ENCODE results near the gene CFAP57.

Gene CFAP57

GRCh38 chr1:43233631-43234030, 61.5 kb downstream of the CFAP57 start:
- TF ChIP-seq, protein P1, sequence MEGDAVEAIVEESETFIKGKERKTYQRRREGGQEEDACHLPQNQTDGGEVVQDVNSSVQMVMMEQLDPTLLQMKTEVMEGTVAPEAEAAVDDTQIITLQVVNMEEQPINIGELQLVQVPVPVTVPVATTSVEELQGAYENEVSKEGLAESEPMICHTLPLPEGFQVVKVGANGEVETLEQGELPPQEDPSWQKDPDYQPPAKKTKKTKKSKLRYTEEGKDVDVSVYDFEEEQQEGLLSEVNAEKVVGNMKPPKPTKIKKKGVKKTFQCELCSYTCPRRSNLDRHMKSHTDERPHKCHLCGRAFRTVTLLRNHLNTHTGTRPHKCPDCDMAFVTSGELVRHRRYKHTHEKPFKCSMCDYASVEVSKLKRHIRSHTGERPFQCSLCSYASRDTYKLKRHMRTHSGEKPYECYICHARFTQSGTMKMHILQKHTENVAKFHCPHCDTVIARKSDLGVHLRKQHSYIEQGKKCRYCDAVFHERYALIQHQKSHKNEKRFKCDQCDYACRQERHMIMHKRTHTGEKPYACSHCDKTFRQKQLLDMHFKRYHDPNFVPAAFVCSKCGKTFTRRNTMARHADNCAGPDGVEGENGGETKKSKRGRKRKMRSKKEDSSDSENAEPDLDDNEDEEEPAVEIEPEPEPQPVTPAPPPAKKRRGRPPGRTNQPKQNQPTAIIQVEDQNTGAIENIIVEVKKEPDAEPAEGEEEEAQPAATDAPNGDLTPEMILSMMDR (IDR thresholded peaks at IDR 0.05; ENCODE audit: borderline replicate concordance, insufficient read depth, low read depth, low read length) = no peak
- no peak overlapping the region for H3K4me3 ChIP-seq (ENCODE audit: low read depth, low read length)

- TF ChIP-seq, protein P1 (IDR thresholded peaks at IDR 0.05; ENCODE audit: borderline replicate concordance, insufficient read depth, low read depth, low read length) = no peak
- no peak overlapping the region for H3K4me3 ChIP-seq (ENCODE audit: low read depth, low read length)
Observed at GRCh38 chr1:43234267-43234666, 62.1 kb downstream of the CFAP57 start.

- TF ChIP-seq, protein P1 (IDR thresholded peaks at IDR 0.05; ENCODE audit: borderline replicate concordance, insufficient read depth, low read depth, low read length) = no peak
- no peak overlapping the region for H3K4me3 ChIP-seq (ENCODE audit: low read depth, low read length)
Observed at GRCh38 chr1:43235040-43235439, 62.9 kb downstream of the CFAP57 start.

DNA sequence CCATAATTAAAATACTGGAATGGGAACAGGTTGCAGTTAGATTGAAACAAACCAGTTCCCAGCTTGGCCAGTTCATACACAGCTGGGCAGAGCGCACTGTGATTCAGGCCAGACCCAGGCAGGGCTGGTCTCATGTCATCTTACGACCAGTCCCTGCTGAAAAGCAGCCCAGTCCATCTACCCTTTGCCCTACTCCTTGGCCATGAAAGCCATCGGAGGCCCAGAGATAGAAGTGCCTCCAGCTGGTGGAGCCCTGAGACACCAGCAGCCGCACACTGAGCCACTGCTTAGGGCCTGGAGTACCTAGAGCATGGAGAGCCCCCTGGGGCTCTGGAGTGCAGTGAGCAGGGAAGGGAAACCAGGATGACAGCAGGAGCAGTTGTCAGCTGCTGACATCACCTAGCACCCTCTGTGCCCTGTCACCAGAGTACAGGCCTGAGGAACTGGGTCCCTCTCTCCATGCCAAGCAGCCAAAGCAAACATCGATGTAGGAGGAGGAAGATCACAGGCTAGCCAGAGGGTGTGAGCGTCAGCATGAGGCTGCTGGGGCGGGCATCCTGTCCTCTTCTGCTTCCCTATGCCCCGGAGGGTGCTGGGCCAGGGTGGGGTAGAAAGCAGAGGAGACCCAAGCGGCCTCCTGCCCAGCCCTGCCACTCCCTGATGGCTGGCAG, 63.5 kb downstream of the CFAP57 start:
- no peak overlapping the region for H3K4me3 ChIP-seq (ENCODE audit: low read depth, low read length)
- TF ChIP-seq, protein P1 (IDR thresholded peaks at IDR 0.05; ENCODE audit: borderline replicate concordance, insufficient read depth, low read depth, low read length) = no peak

- TF ChIP-seq, protein P1 (IDR thresholded peaks at IDR 0.05; ENCODE audit: borderline replicate concordance, insufficient read depth, low read depth, low read length) = no peak
- no peak overlapping the region for H3K4me3 ChIP-seq (ENCODE audit: low read depth, low read length)
Observed at GRCh38 chr1:43237121-43237520, 65.0 kb downstream of the CFAP57 start.

DNA sequence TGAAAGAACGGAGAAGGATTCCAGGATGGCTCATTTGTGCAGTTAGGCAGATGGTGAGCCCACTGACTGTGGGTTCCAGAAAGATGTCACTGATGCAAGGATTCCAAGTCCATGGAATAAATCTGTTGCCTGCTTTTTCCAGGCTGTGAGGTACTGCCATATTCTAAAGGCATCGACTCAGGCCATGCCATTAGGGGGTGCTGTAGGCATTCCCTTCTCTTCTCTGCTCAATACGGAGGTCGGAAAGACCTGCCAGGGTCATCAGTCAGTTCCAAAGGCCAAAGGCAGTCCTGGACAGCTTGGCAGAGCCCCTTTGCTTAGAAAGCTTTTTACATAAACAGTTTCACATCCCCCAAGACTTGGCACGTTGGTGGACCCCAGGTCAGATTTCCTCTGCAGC, 66.0 kb downstream of the CFAP57 start:
- TF ChIP-seq, protein P1 (IDR thresholded peaks at IDR 0.05; ENCODE audit: borderline replicate concordance, insufficient read depth, low read depth, low read length) = peak; percentile 61
- no peak overlapping the region for H3K4me3 ChIP-seq (ENCODE audit: low read depth, low read length)

GRCh38 chr1:43238991-43239469, 66.9 kb downstream of the CFAP57 start:
- TF ChIP-seq, protein P1 (IDR thresholded peaks at IDR 0.05; ENCODE audit: borderline replicate concordance, insufficient read depth, low read depth, low read length) = no peak
- no peak overlapping the region for H3K4me3 ChIP-seq (ENCODE audit: low read depth, low read length)
